Thyroid gland (tissue), 4 donors: ENCODE measurements around the gene RAB3GAP1. TPM values are rescaled to one million over a fixed set of nuclear protein-coding genes. Genes with fewer than 3 reads are reported as not detected.

Experiments used
- DNase-seq, 2 donors: peaks; one replicate each; pipeline ENCODE4 v3.0.0-alpha.2; 2019
- H3K27ac ChIP-seq, 3 donors: fragments of 200-600 bp; sonication (generic); 1 replicate in 2 of 3; 2 replicates in 1 of 3; pipeline ENCODE4 v1.5.1; 2016 to 2019; ENCODE audit warnings: mild to moderate bottlenecking in 1 of 3, moderate library complexity in 1 of 3
- H3K27me3 ChIP-seq: fragments of 200-600 bp; sonication (generic); one replicate; pipeline ENCODE4 v1.5.1; 2019
- H3K36me3 ChIP-seq, 2 donors: fragments of 200-600 bp; sonication (generic); one replicate each; pipeline ENCODE4 v1.5.1; 2016 to 2019
- H3K4me1 ChIP-seq, 2 donors: fragments of 200-600 bp; sonication (generic); one replicate each; pipeline ENCODE4 v1.5.1; 2017 to 2019
- H3K4me3 ChIP-seq, 3 donors: fragments of 200-600 bp; sonication (generic); replicated peaks in 1 of 3; 1 replicate in 2 of 3; 2 replicates in 1 of 3; pipeline ENCODE4 v1.5.1; 2016; ENCODE audit warnings: mild to moderate bottlenecking in 1 of 3
- H3K9me3 ChIP-seq: fragments of 200-600 bp; sonication (generic); one replicate; pipeline ENCODE4 v1.5.1; 2017
- POLR2A ChIP-seq, 2 donors: fragments of 450-650 bp; IDR thresholded peaks; one replicate each; pipeline ENCODE4 v1.6.1; 2017; ENCODE audit warnings: antibody characterized with exemption in 2 of 2, mild to moderate bottlenecking in 2 of 2, moderate library complexity in 1 of 2
- WGBS, 2 donors: methylation state at CpG; one replicate each; pipeline ENCODE4 v1.1.5; 2017; 5-methylcytosine and 5-hydroxymethylcytosine counted together
- intact Hi-C: fragments of 100-400 bp; cut with DNase I; formaldehyde crosslinking; loops from one replicate; pipeline ENCODE4 v1.15.1; 2023
- total RNA-seq, 4 donors: library from RNA; depleted of rRNA; stranded (reverse); fragments of >200 nt; gene quantifications; one replicate each; pipeline ENCODE4 v1.2.3, GENCODE V29; 2016
- TF ChIP-seq, protein P1 (sequence below), 6 experiments: fragments of 200-600 bp in 3 of 6; fragments of 450-650 bp in 3 of 6; sonication (generic) in 3 of 6; IDR thresholded peaks; one replicate each; pipeline ENCODE4 v1.5.1; 2016 to 2019; ENCODE audit warnings: antibody characterized with exemption in 6 of 6, mild to moderate bottlenecking in 2 of 6, inconsistent platforms in 1 of 6, moderate library complexity in 1 of 6

The RAB3GAP1 gene
- total RNA-seq, 4 donors from 2014 or later = 53.0 to 74.5 (median 54.3) TPM

DNA sequence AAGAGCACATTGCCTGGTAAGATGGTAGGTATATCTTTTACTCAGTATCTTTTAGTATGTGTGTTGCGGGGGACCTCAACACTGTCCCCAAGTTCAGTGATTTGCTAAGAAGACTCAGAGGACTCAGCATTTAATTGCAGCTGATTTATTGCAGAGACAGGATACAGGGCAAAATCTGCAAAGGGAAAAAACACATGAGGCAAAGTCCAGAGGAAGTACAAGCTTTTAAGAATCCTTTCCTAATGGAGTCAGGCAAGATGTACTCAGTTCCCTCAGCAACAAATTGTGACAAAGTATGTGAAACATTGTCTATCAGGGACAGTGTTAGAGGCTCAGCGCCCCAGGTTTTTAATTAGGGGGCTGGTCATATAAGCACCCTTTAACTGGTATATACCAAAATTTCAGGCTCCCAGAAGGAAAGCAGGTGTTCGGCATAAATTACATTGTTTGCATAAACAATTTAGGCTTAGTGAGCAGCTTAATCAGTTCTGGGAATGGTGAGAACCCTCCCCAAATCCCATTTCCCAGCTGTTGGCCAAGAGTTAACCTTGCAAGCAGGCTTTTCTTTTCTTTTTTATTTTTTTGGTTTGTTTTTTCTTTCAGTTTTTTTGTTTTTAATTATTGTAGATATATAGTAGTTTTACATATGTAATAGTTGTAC, 41.7 kb downstream of the RAB3GAP1 start:
- no peak for DNase-seq
- H3K36me3 ChIP-seq = peaks cover 7 to 12% of the 10 kb centered on the region in 2 donors
- H3K4me3 ChIP-seq = no peak overlapping the region
- no peaks in the 10 kb centered on the region for H3K27me3 ChIP-seq
- no peaks in the 10 kb centered on the region for H3K4me1 ChIP-seq
- TF ChIP-seq POLR2A (IDR thresholded peaks at IDR 0.05) = no peak
- 94 to 97% methylated on average over 3 of the region's 3 CpGs for WGBS, 2 donors
- H3K27ac ChIP-seq = no peak overlapping the region
- H3K9me3 ChIP-seq = no peaks in the 10 kb centered on the region
- intact Hi-C loops = no loop called here

DNA sequence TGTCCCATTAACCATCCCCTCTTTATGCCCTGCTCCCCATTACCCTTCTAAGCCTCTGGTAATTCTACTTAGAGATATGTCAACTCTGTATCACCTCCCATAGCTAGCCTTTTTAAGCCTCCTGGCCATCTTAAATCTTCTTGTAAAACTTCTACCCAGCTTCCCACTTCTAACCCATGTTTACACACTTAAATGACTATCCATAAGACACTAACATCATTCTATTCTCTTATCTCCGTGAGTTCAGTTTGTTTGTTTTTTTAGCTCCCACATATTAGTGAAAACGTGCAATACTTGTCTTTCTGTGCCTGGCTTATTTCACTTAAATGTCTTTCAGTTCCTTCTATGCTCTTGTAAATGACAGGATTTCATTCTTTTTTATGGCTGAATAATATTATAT, 42.4 kb downstream of the RAB3GAP1 start:
- no peak for TF ChIP-seq POLR2A (IDR thresholded peaks at IDR 0.05)
- TF ChIP-seq, protein P1, sequence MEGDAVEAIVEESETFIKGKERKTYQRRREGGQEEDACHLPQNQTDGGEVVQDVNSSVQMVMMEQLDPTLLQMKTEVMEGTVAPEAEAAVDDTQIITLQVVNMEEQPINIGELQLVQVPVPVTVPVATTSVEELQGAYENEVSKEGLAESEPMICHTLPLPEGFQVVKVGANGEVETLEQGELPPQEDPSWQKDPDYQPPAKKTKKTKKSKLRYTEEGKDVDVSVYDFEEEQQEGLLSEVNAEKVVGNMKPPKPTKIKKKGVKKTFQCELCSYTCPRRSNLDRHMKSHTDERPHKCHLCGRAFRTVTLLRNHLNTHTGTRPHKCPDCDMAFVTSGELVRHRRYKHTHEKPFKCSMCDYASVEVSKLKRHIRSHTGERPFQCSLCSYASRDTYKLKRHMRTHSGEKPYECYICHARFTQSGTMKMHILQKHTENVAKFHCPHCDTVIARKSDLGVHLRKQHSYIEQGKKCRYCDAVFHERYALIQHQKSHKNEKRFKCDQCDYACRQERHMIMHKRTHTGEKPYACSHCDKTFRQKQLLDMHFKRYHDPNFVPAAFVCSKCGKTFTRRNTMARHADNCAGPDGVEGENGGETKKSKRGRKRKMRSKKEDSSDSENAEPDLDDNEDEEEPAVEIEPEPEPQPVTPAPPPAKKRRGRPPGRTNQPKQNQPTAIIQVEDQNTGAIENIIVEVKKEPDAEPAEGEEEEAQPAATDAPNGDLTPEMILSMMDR (IDR thresholded peaks at IDR 0.05) = no peak
- WGBS, 2 donors = 92 to 95% methylated on average over 2 of the region's 2 CpGs
- Histone ChIP-seq H3K27me3 (no peaks in the 10 kb centered on the region), H3K9me3 (no peaks in the 10 kb centered on the region), H3K4me3 (no peak overlapping the region), H3K27ac (no peak overlapping the region), H3K36me3 (peaks cover 7 to 12% of the 10 kb centered on the region in 2 donors), H3K4me1 (no peaks in the 10 kb centered on the region)
- intact Hi-C loops = no loop called here
- no peak for DNase-seq

DNA sequence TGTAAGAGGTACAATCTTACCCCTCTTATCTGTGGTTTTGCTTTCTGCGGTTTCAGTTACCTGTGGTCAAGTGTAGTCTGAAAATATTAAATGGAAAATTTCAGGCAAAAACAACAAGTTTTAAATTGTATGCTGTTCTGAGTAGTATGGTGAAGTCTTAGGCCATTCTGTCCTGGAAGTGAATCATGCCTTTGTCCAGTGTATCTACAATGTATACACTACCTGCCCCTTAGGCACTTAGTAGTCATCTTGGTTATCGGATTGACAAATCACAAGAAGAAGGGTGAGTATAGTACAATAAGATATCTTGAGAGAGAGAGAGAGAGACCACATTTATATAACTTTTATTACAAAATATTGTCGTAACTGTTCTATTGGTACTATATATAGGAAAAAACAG, 43.5 kb downstream of the RAB3GAP1 start:
- H3K4me1 ChIP-seq = no peaks in the 10 kb centered on the region
- no peak for DNase-seq
- no peaks in the 10 kb centered on the region for H3K27me3 ChIP-seq
- intact Hi-C loops = no loop called here
- no peak overlapping the region for H3K4me3 ChIP-seq
- TF ChIP-seq POLR2A (IDR thresholded peaks at IDR 0.05) = no peak
- TF ChIP-seq, protein P1 (IDR thresholded peaks at IDR 0.05) = no peak
- 96 to 98% methylated on average over 3 of the region's 3 CpGs for WGBS, 2 donors
- no peak overlapping the region for H3K27ac ChIP-seq
- H3K9me3 ChIP-seq = no peaks in the 10 kb centered on the region
- peaks cover 7 to 12% of the 10 kb centered on the region in 2 donors for H3K36me3 ChIP-seq

DNA sequence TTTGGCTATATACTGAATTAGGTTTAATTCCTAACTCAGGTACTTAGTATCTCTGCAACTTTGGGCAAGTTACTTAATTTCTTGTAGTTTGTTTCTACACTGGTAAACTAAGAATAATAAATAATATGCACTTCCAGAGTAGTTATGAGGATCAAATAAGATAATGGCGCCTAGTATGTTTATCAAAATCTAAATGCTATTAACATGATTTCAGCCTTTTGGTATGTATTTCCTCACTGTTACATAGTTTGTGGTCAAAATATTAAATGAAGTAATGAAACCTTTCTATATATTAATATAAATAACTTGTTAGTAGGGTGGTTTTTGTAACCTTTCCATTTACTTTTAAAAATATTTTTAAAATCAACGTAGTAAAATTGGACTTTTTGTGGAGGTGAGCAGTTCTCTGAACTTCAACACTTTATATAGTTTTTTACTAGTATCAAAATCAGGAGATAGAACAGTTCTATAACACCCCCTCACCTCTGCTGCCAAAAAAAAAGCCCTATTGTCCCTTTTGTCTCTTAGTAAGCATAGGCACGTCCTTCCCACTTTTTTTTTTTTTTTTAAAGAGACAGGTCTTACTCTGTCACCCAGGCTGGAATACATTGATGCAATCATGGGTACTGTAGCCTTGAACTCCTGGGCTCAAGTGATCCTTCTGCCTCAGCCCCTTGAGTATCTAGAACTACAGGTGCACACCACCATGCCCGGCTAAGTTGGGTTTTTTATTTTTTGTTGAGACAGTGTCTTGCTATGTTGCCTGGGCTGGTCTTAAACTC, 44.8 kb downstream of the RAB3GAP1 start:
- DNase-seq = no peak
- intact Hi-C loops = no loop called here
- Histone ChIP-seq H3K9me3 (no peaks in the 10 kb centered on the region), H3K4me1 (no peaks in the 10 kb centered on the region), H3K27me3 (no peaks in the 10 kb centered on the region), H3K27ac (no peak overlapping the region), H3K4me3 (no peak overlapping the region), H3K36me3 (peaks cover 7 to 12% of the 10 kb centered on the region in 2 donors)
- 88 to 92% methylated on average over 4 of the region's 4 CpGs for WGBS, 2 donors
- no peak for TF ChIP-seq POLR2A (IDR thresholded peaks at IDR 0.05)
- TF ChIP-seq, protein P1 (IDR thresholded peaks at IDR 0.05) = no peak

DNA sequence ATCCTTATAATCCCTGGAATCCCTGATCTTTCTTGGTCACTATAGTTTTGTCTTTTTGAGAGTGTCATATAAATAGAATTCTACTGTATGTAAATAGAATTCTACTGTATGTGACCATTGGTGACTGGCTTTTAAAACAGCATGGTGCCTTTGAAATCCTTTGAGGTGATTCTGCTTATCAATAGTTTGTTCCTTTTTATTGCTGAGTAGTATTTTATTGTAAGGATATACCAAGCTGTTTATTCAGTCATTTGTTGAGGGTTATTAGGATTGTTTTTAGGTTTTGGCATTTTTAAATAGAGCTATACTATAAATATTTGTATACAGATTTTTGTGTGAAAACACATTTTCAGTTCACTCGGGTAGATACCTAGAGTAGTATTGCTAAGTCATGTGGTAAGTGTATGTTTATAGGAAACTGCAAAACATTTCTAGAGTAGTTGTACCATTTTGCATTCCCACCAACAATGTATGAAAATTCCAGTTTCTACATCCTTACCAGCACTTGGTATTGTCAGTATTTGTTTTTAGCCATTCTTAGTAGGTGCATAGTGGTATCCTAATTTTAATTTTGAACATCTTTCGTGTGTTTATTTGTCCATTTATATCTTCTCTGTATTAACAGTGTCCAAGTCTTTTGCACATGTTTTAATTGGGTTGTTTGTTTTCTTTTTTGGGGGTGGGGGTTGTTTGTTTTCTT, 45.6 kb downstream of the RAB3GAP1 start:
- 95 to 97% methylated on average over 2 of the region's 2 CpGs for WGBS, 2 donors
- TF ChIP-seq, protein P1 (IDR thresholded peaks at IDR 0.05) = no peak
- no peak for TF ChIP-seq POLR2A (IDR thresholded peaks at IDR 0.05)

More for the DNA sequence above, 45.6 kb downstream of the RAB3GAP1 start:
- peaks cover 7 to 12% of the 10 kb centered on the region in 2 donors for H3K36me3 ChIP-seq
- H3K4me1 ChIP-seq = no peaks in the 10 kb centered on the region
- no peak for DNase-seq
- H3K9me3 ChIP-seq = no peaks in the 10 kb centered on the region
- intact Hi-C loops = no loop called here
- H3K27ac ChIP-seq = no peak overlapping the region
- H3K4me3 ChIP-seq = no peak overlapping the region
- H3K27me3 ChIP-seq = no peaks in the 10 kb centered on the region
